ENCODE measurements around the gene SEMA3F. TPM values are rescaled to one million over a fixed set of nuclear protein-coding genes. Genes with fewer than 3 reads are reported as not detected.
A peak's percentile ranks its signal among the peaks of the same experiment; 100 is the strongest.

The SEMA3F gene
- total and polyA plus RNA-seq, 4 donors: 27.8 to 54.3 (median 47.4) TPM

DNA sequence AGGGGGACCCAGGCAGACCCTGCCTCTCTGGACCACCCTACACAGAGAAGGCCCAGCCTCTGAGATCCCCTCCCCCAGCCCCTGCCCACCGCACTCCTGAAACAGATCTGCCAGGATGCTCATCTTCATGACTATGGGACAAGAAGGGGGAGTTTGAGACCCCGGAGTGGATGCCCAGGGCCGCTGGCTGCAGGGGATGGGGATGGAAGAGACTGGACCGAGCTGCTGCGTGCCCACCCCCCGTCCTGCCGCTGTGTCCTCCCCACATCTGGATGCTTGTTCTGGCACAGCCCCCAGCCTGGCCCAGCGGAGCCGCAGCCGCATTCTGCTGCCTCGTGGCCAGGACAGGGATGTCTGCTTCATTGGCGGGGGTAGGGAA, 30.3 kb upstream of the SEMA3F start:
- peaks cover 0 to 35% (median 18%) of the 10 kb centered on the region in 5 donors for H3K4me1 ChIP-seq (ENCODE audit: control insufficient read depth in 5 of 5, insufficient read depth in 5 of 5, low read length in 5 of 5)
- DNase-seq (peak; percentile 33 to 55 (median 50)), ATAC-seq (ENCODE audit: insufficient read depth, low FRiP score) (no peak)
- no peak overlapping the region for H3K9ac ChIP-seq (ENCODE audit: insufficient read depth in 1 of 2, low read length in 2 of 2)
- H3K9me3 ChIP-seq (ENCODE audit: control insufficient read depth in 4 of 4, insufficient read depth in 3 of 4, low read length in 3 of 4): no peaks in the 10 kb centered on the region
- TF ChIP-seq, protein P1, sequence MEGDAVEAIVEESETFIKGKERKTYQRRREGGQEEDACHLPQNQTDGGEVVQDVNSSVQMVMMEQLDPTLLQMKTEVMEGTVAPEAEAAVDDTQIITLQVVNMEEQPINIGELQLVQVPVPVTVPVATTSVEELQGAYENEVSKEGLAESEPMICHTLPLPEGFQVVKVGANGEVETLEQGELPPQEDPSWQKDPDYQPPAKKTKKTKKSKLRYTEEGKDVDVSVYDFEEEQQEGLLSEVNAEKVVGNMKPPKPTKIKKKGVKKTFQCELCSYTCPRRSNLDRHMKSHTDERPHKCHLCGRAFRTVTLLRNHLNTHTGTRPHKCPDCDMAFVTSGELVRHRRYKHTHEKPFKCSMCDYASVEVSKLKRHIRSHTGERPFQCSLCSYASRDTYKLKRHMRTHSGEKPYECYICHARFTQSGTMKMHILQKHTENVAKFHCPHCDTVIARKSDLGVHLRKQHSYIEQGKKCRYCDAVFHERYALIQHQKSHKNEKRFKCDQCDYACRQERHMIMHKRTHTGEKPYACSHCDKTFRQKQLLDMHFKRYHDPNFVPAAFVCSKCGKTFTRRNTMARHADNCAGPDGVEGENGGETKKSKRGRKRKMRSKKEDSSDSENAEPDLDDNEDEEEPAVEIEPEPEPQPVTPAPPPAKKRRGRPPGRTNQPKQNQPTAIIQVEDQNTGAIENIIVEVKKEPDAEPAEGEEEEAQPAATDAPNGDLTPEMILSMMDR (IDR thresholded peaks at IDR 0.05; ENCODE audit: control extremely low read depth, extremely low read depth): no peak
- H3K27me3 ChIP-seq (ENCODE audit: control insufficient read depth in 3 of 3, insufficient read depth in 3 of 3, low read length in 2 of 3): no peaks in the 10 kb centered on the region
- H3K27ac ChIP-seq (ENCODE audit: low read depth in 1 of 2, low read length in 1 of 2): no peak overlapping the region
- WGBS, 2 donors: 57 to 66% methylated on average over 12 of the region's 12 CpGs
- H3K4me3 ChIP-seq: no peak overlapping the region
- peaks cover 0 to 16% (median 11%) of the 10 kb centered on the region in 4 donors for H3K36me3 ChIP-seq (ENCODE audit: control insufficient read depth in 4 of 4, insufficient read depth in 4 of 4, low read length in 4 of 4)

DNA sequence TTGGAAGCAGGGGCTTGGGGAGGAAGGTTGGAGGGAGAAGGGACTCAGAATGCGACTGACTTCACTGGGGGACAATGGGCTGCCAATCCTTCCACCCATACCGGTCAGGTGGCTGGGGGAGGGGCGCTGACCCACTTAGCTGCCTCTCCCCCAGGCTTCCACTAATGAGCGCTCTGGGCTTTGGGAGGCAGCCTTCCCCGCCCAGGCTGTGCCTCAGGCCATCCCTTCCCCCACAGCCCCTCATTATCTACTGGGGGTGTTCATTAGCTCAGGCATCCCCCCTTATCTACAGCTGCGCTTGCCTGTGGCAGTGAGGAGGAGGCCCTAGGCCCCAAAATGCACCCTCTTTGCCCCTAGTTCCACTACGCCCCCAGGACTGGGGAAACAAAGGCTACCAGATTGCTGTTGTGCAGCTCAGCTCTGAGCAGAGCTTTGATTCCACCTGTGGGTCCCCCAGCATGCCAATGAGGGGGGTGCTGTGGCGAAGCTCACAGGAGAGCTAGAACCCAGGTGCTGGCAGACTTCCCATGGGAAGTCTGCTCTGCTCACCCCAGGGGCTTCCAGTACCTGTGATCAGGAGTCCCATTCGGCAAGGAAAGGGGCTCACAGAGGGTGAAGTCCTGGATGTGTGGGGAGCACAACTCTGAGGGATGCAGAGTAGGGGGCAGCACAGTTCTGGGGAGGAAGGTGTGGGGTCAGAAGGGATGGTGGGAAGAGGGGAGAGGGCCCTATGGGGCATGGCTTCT, 29.4 kb upstream of the SEMA3F start:
- no peak for ATAC-seq (ENCODE audit: insufficient read depth, low FRiP score)

DNA sequence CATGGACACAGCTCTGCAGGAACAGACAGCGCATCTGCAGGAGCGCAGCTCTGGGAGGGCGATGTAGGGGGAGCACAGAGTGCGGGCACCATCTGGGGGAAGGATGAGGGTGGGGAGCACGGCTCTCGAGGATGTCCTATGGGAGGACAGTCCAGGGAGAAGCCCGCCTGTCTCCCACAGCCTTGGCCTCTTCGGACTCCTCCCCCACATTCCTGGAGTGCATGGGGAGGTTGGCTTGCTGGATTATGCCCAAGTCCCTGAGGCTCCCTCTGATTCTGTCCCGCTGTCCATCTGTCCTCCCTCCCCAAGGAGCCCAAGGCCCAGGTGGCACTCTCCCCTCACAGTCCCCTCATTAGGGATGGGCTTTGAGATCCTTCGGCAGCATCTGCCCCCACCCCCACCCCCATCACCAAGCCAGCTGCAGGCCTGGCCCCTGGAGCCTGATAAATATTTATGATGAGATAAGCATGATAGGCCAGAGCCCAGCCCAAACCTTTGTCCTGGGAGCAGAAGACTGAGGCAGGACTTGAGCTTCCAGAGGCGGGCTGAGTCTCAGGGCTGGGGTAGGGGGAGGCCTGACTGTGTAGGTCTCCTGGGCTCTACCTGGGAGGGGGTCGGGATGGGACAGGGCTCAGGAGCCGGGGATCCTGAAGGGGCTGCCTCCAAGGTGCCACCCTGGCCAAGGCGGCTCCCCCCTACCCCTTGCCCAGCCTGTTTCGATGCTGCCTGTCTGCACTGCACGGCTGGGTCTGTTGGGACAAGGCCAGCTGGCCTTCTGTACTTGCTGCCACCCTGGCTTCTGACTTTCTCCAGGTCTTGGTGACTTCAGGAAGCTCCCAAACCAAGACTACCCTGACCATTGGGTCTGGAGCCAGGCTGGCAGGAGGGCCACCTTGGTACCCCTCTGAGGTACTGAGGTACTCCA, 28.6 kb upstream of the SEMA3F start:
- Histone ChIP-seq H3K9me3 (ENCODE audit: control insufficient read depth in 4 of 4, insufficient read depth in 3 of 4, low read length in 3 of 4) (no peaks in the 10 kb centered on the region), H3K27ac (ENCODE audit: low read depth in 1 of 2, low read length in 1 of 2) (no peak overlapping the region), H3K27me3 (ENCODE audit: control insufficient read depth in 3 of 3, insufficient read depth in 3 of 3, low read length in 2 of 3) (no peaks in the 10 kb centered on the region), H3K9ac (ENCODE audit: insufficient read depth in 1 of 2, low read length in 2 of 2) (peak overlapping the region in 1 of 2 donors; percentile 13), H3K36me3 (ENCODE audit: control insufficient read depth in 4 of 4, insufficient read depth in 4 of 4, low read length in 4 of 4) (no peaks in the 10 kb centered on the region), H3K4me1 (ENCODE audit: control insufficient read depth in 5 of 5, insufficient read depth in 5 of 5, low read length in 5 of 5) (peaks cover 0 to 35% (median 18%) of the 10 kb centered on the region in 5 donors), H3K4me3 (no peak overlapping the region)
- 60 to 82% methylated on average over 15 to 16 of the region's 16 CpGs for WGBS, 2 donors
- TF ChIP-seq, protein P1 (IDR thresholded peaks at IDR 0.05; ENCODE audit: control extremely low read depth, extremely low read depth): no peak
- ATAC-seq (ENCODE audit: insufficient read depth, low FRiP score): no peak
- DNase-seq: peak; percentile 74 to 82 (median 76)

More for the DNA sequence above, 29.4 kb upstream of the SEMA3F start:
- Histone ChIP-seq H3K9me3 (ENCODE audit: control insufficient read depth in 4 of 4, insufficient read depth in 3 of 4, low read length in 3 of 4) (no peaks in the 10 kb centered on the region), H3K9ac (ENCODE audit: insufficient read depth in 1 of 2, low read length in 2 of 2) (no peak overlapping the region), H3K36me3 (ENCODE audit: control insufficient read depth in 4 of 4, insufficient read depth in 4 of 4, low read length in 4 of 4) (peaks cover 0 to 8% (median 5%) of the 10 kb centered on the region in 4 donors), H3K4me3 (no peak overlapping the region), H3K4me1 (ENCODE audit: control insufficient read depth in 5 of 5, insufficient read depth in 5 of 5, low read length in 5 of 5) (peaks cover 0 to 35% (median 18%) of the 10 kb centered on the region in 5 donors), H3K27me3 (ENCODE audit: control insufficient read depth in 3 of 3, insufficient read depth in 3 of 3, low read length in 2 of 3) (no peaks in the 10 kb centered on the region), H3K27ac (ENCODE audit: low read depth in 1 of 2, low read length in 1 of 2) (no peak overlapping the region)
- WGBS, 2 donors: 79 to 83% methylated on average over 8 of the region's 9 CpGs
- TF ChIP-seq, protein P1 (IDR thresholded peaks at IDR 0.05; ENCODE audit: control extremely low read depth, extremely low read depth): no peak
- no peak for DNase-seq
